ENCODE results near the gene SPATA2. TPM values are rescaled to one million over a fixed set of nuclear protein-coding genes. Genes with fewer than 3 reads are reported as not detected.

Gene SPATA2
- total and polyA plus RNA-seq, 2 of the 13 experiments (the other 11 are each of a cell fraction or from before 2014, with no cell fraction given), result 3.2 to 8.7 TPM

DNA sequence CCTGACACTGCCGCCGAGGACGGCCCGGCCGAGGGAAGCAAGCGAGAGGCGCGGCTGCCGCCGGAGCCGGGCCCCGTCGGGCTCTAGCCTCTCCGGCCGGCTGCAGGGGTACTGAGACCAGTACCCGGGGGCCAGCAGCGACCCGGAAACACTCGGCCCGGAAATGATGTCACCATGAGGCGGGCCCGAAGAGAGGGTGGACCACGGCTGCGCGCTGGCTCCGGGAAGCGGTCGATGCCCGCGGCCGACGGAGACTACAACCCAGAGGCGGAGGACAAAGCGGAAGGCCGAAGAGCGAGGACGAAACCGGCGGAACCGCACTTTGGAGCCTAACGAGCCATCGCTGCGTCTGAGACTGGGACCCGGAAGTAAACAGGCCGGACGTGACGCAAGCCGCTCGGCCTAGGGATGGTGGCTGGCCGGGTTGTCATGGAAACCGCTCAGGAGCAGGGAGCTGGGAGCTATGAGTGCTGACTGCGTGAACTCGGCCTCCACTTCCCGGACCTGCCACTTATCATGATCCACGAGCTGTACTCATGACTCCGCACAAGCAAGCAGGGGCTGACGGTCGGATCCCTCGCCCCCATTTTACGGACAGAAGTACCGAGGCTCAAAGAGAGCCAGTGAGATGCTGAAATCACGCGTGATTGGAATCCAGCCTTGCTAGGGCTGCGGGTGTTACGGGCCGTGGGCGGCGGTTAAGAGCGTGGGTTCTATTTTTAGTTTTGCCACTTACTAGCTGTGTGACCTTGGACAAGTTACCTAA lies at the start of gene SPATA2 (continued):
- TF ChIP-seq, protein P1, sequence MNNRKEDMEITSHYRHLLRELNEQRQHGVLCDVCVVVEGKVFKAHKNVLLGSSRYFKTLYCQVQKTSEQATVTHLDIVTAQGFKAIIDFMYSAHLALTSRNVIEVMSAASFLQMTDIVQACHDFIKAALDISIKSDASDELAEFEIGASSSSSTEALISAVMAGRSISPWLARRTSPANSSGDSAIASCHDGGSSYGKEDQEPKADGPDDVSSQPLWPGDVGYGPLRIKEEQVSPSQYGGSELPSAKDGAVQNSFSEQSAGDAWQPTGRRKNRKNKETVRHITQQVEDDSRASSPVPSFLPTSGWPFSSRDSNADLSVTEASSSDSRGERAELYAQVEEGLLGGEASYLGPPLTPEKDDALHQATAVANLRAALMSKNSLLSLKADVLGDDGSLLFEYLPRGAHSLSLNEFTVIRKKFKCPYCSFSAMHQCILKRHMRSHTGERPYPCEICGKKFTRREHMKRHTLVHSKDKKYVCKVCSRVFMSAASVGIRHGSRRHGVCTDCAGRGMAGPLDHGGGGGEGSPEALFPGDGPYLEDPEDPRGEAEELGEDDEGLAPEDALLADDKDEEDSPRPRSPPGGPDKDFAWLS (CRISPR knock-in tag; IDR thresholded peaks at IDR 0.05; ENCODE audit: borderline replicate concordance), result no peak
- TF ChIP-seq ZNF468 (CRISPR knock-in tag; IDR thresholded peaks at IDR 0.05) (peak; percentile 63; the same call in 1 of the 2 replicates), ZNF367 (CRISPR knock-in tag; IDR thresholded peaks at IDR 0.05; ENCODE audit: borderline replicate concordance) (no peak), TCF7L2 (IDR thresholded peaks at IDR 0.05; ENCODE audit: low read depth, low read length) (no peak), RBM39 (IDR thresholded peaks at IDR 0.05; ENCODE audit: low read depth, low read length, poor library complexity, severe bottlenecking) (peak; percentile 88), SRF (IDR thresholded peaks at IDR 0.05; ENCODE audit: low read depth, low read length) (no peak), CTCF (CRISPR knock-in tag; IDR thresholded peaks at IDR 0.05) (peak; percentile 33), ZNF598 (CRISPR knock-in tag; IDR thresholded peaks at IDR 0.05; ENCODE audit: borderline replicate concordance) (0 out of 2 replicates have a peak, but pooled peaks have one; percentile 80), E2F5 (CRISPR knock-in tag; conservative IDR thresholded peaks at IDR 0.05) (no peak), ARNT2 (CRISPR knock-in tag; IDR thresholded peaks at IDR 0.05; ENCODE audit: low read depth) (peak; percentile 85; the same call in 1 of the 2 replicates), MATR3 (CRISPR knock-in tag; IDR thresholded peaks at IDR 0.05) (0 out of 2 replicates have a peak, but pooled peaks have one; percentile 5), ZBTB21 (CRISPR knock-in tag; IDR thresholded peaks at IDR 0.05) (peak; percentile 79), ONECUT2 (CRISPR knock-in tag; IDR thresholded peaks at IDR 0.05) (peak; percentile 58; the same call in 1 of the 2 replicates), ZNF34 (CRISPR knock-in tag; IDR thresholded peaks at IDR 0.05; ENCODE audit: borderline replicate concordance) (peak; percentile 96; the same call in 1 of the 2 replicates), LCORL (IDR thresholded peaks at IDR 0.05) (peak; percentile 85), LCORL (CRISPR knock-in tag; IDR thresholded peaks at IDR 0.05) (0 out of 2 replicates have a peak, but pooled peaks have one; percentile 44)
- TF ChIP-seq, protein P2, sequence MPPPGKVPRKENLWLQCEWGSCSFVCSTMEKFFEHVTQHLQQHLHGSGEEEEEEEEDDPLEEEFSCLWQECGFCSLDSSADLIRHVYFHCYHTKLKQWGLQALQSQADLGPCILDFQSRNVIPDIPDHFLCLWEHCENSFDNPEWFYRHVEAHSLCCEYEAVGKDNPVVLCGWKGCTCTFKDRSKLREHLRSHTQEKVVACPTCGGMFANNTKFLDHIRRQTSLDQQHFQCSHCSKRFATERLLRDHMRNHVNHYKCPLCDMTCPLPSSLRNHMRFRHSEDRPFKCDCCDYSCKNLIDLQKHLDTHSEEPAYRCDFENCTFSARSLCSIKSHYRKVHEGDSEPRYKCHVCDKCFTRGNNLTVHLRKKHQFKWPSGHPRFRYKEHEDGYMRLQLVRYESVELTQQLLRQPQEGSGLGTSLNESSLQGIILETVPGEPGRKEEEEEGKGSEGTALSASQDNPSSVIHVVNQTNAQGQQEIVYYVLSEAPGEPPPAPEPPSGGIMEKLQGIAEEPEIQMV (CRISPR knock-in tag; IDR thresholded peaks at IDR 0.05; ENCODE audit: low read depth), result no peak
- TF ChIP-seq, protein P3, sequence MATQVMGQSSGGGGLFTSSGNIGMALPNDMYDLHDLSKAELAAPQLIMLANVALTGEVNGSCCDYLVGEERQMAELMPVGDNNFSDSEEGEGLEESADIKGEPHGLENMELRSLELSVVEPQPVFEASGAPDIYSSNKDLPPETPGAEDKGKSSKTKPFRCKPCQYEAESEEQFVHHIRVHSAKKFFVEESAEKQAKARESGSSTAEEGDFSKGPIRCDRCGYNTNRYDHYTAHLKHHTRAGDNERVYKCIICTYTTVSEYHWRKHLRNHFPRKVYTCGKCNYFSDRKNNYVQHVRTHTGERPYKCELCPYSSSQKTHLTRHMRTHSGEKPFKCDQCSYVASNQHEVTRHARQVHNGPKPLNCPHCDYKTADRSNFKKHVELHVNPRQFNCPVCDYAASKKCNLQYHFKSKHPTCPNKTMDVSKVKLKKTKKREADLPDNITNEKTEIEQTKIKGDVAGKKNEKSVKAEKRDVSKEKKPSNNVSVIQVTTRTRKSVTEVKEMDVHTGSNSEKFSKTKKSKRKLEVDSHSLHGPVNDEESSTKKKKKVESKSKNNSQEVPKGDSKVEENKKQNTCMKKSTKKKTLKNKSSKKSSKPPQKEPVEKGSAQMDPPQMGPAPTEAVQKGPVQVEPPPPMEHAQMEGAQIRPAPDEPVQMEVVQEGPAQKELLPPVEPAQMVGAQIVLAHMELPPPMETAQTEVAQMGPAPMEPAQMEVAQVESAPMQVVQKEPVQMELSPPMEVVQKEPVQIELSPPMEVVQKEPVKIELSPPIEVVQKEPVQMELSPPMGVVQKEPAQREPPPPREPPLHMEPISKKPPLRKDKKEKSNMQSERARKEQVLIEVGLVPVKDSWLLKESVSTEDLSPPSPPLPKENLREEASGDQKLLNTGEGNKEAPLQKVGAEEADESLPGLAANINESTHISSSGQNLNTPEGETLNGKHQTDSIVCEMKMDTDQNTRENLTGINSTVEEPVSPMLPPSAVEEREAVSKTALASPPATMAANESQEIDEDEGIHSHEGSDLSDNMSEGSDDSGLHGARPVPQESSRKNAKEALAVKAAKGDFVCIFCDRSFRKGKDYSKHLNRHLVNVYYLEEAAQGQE (IDR thresholded peaks at IDR 0.05; ENCODE audit: borderline replicate concordance in 1 of 2, low read depth in 1 of 2, low read length in 2 of 2), result peak in 1 of 2 experiments; percentile 34; a peak in 1 of 4 replicates

Measured in HepG2 (cell line).